ENCODE data around the gene TMEM132D. TPM values are rescaled to one million over a fixed set of nuclear protein-coding genes. Genes with fewer than 3 reads are reported as not detected.
A peak's percentile ranks its signal among the peaks of the same experiment; 100 is the strongest.

Gene TMEM132D
- total RNA-seq, 2 donors from 2014 or later = 4.4 to 14.2 TPM

- peak overlapping the region; percentile 31 for H3K4me3 ChIP-seq (ENCODE audit: low read length)
- Mint-ChIP-seq H3K27ac (peak overlapping the region; percentile 87), H3K27me3 (ENCODE audit: insufficient read depth) (no peaks in the 10 kb centered on the region), H3K36me3 (ENCODE audit: low read depth) (no peaks in the 10 kb centered on the region), H3K9me3 (peaks cover 20% of the 10 kb centered on the region), H3K4me1 (peaks cover 57% of the 10 kb centered on the region), H3K4me3 (peak overlapping the region; percentile 24)
- WGBS, 2 experiments (ENCODE audit: insufficient coverage in 1 of 2, insufficient read length in 1 of 2) = 35 to 61% methylated on average over 6 to 7 of the region's 7 CpGs
- DNase-seq = peak; percentile 78
- no peak overlapping the region for H3K9ac ChIP-seq (ENCODE audit: extremely low read depth, low read length, poor library complexity, severe bottlenecking)
- H3K36me3 ChIP-seq (ENCODE audit: control insufficient read depth, insufficient read depth, low read length) = no peaks in the 10 kb centered on the region
- H3K27ac ChIP-seq (ENCODE audit: low read depth, low read length) = peak overlapping the region; percentile 92
- H3K4me1 ChIP-seq (ENCODE audit: control insufficient read depth, insufficient read depth, low read length) = peaks cover 19% of the 10 kb centered on the region
- TF ChIP-seq CTCF (conservative IDR thresholded peaks at IDR 0.05) = no peak
- no peaks in the 10 kb centered on the region for H3K9me3 ChIP-seq (ENCODE audit: control insufficient read depth, low read length)
- H3K27me3 ChIP-seq (ENCODE audit: control insufficient read depth, insufficient read depth, low read length, poor library complexity, severe bottlenecking) = no peaks in the 10 kb centered on the region
Measured at GRCh38 chr12:129607301-129607700, 296.5 kb downstream of the TMEM132D start.

- H3K9me3 Mint-ChIP-seq = peaks cover 25% of the 10 kb centered on the region
- Histone ChIP-seq H3K9ac (ENCODE audit: extremely low read depth, low read length, poor library complexity, severe bottlenecking) (no peak overlapping the region), H3K4me1 (ENCODE audit: control insufficient read depth, insufficient read depth, low read length) (peaks cover 19% of the 10 kb centered on the region), H3K27ac (ENCODE audit: low read depth, low read length) (no peak overlapping the region), H3K27me3 (ENCODE audit: control insufficient read depth, insufficient read depth, low read length, poor library complexity, severe bottlenecking) (no peaks in the 10 kb centered on the region), H3K36me3 (ENCODE audit: control insufficient read depth, insufficient read depth, low read length) (no peaks in the 10 kb centered on the region), H3K4me3 (ENCODE audit: low read length) (peak overlapping the region; percentile 32), H3K9me3 (ENCODE audit: control insufficient read depth, low read length) (peaks cover under 1% of the 10 kb centered on the region)
- 92 to 100% methylated on average over 4 to 7 of the region's 7 CpGs for WGBS, 2 experiments (ENCODE audit: insufficient coverage in 1 of 2, insufficient read length in 1 of 2)
- no peaks in the 10 kb centered on the region for H3K36me3 Mint-ChIP-seq (ENCODE audit: low read depth)
- DNase-seq = no peak
- no peak overlapping the region for H3K4me3 Mint-ChIP-seq
- peaks cover 46% of the 10 kb centered on the region for H3K4me1 Mint-ChIP-seq
- H3K27ac Mint-ChIP-seq = peak overlapping the region; percentile 67
- H3K27me3 Mint-ChIP-seq (ENCODE audit: insufficient read depth) = peaks cover 2% of the 10 kb centered on the region
- TF ChIP-seq CTCF (conservative IDR thresholded peaks at IDR 0.05) = no peak
Measured at GRCh38 chr12:129606239-129606638, 297.6 kb downstream of the TMEM132D start.

- H3K9me3 ChIP-seq (ENCODE audit: control insufficient read depth, low read length) = peaks cover 6% of the 10 kb centered on the region
- no peak overlapping the region for H3K9ac ChIP-seq (ENCODE audit: extremely low read depth, low read length, poor library complexity, severe bottlenecking)
- no peak for TF ChIP-seq CTCF (conservative IDR thresholded peaks at IDR 0.05)
- no peak overlapping the region for H3K27ac ChIP-seq (ENCODE audit: low read depth, low read length)
- H3K4me1 ChIP-seq (ENCODE audit: control insufficient read depth, insufficient read depth, low read length) = peaks cover 15% of the 10 kb centered on the region
- H3K36me3 Mint-ChIP-seq (ENCODE audit: low read depth) = no peaks in the 10 kb centered on the region
- WGBS, 2 experiments (ENCODE audit: insufficient coverage in 1 of 2, insufficient read length in 1 of 2) = 54 to 78% methylated on average over 1 to 2 of the region's 2 CpGs
- peaks cover 40% of the 10 kb centered on the region for H3K4me1 Mint-ChIP-seq
- H3K4me3 ChIP-seq (ENCODE audit: low read length) = peak overlapping the region; percentile 32
- H3K27me3 ChIP-seq (ENCODE audit: control insufficient read depth, insufficient read depth, low read length, poor library complexity, severe bottlenecking) = no peaks in the 10 kb centered on the region
- no peak overlapping the region for H3K4me3 Mint-ChIP-seq
- peak; percentile 62 for DNase-seq
- no peaks in the 10 kb centered on the region for H3K36me3 ChIP-seq (ENCODE audit: control insufficient read depth, insufficient read depth, low read length)
- H3K27ac Mint-ChIP-seq = peak overlapping the region; percentile 67
- H3K9me3 Mint-ChIP-seq = peaks cover 30% of the 10 kb centered on the region
- H3K27me3 Mint-ChIP-seq (ENCODE audit: insufficient read depth) = peaks cover 2% of the 10 kb centered on the region
Measured at GRCh38 chr12:129605666-129606065, 298.2 kb downstream of the TMEM132D start.
